ENCODE results near the gene CCDC57.

The CCDC57 gene

GRCh38 chr17:82076018-82076784, 136.4 kb downstream of the CCDC57 start:
- in situ Hi-C loops (cut with HindIII; ENCODE audit: low sequenced_read_pairs): no loop called here

GRCh38 chr17:82073446-82073845, 139.2 kb downstream of the CCDC57 start:
- in situ Hi-C loops (cut with HindIII; ENCODE audit: low sequenced_read_pairs): no loop called here

GRCh38 chr17:82072827-82073226, 139.8 kb downstream of the CCDC57 start:
- in situ Hi-C loops (cut with HindIII; ENCODE audit: low sequenced_read_pairs): no loop called here

- in situ Hi-C loops (cut with HindIII; ENCODE audit: low sequenced_read_pairs): no loop called here
Measured at GRCh38 chr17:82070611-82071010, 142.0 kb downstream of the CCDC57 start.

- in situ Hi-C loops (cut with HindIII; ENCODE audit: low sequenced_read_pairs): no loop called here
Measured at GRCh38 chr17:82065638-82066303, 146.9 kb downstream of the CCDC57 start, which contains the start of gene DUS1L. Gene DUS1L, minus strand, starts transcription at chr17:82065804. Its CDS starts 745 bp downstream, at chr17:82065059.

GRCh38 chr17:82065193-82065637, 147.4 kb downstream of the CCDC57 start:
- in situ Hi-C loops (cut with HindIII; ENCODE audit: low sequenced_read_pairs): no loop called here

GRCh38 chr17:82064433-82065192, 148.0 kb downstream of the CCDC57 start:
- in situ Hi-C loops (cut with HindIII; ENCODE audit: low sequenced_read_pairs): no loop called here

- in situ Hi-C loops (cut with HindIII; ENCODE audit: low sequenced_read_pairs): no loop called here
Measured at GRCh38 chr17:82063424-82064415, 148.9 kb downstream of the CCDC57 start.

GRCh38 chr17:82062984-82063368, 149.7 kb downstream of the CCDC57 start:
- in situ Hi-C loops (cut with HindIII; ENCODE audit: low sequenced_read_pairs): no loop called here

- in situ Hi-C loops (cut with HindIII; ENCODE audit: low sequenced_read_pairs): no loop called here
Measured at GRCh38 chr17:82062076-82062983, 150.3 kb downstream of the CCDC57 start.

GRCh38 chr17:82061047-82061925, 151.4 kb downstream of the CCDC57 start:
- in situ Hi-C loops (cut with HindIII; ENCODE audit: low sequenced_read_pairs): no loop called here

GRCh38 chr17:82060614-82061013, 152.0 kb downstream of the CCDC57 start:
- in situ Hi-C loops (cut with HindIII; ENCODE audit: low sequenced_read_pairs): no loop called here

GRCh38 chr17:82060001-82060380, 152.7 kb downstream of the CCDC57 start:
- in situ Hi-C loops (cut with HindIII; ENCODE audit: low sequenced_read_pairs): no loop called here

GRCh38 chr17:82059272-82060000, 153.2 kb downstream of the CCDC57 start:
- in situ Hi-C loops (cut with HindIII; ENCODE audit: low sequenced_read_pairs): no loop called here

GRCh38 chr17:82058855-82059249, 153.8 kb downstream of the CCDC57 start:
- in situ Hi-C loops (cut with HindIII; ENCODE audit: low sequenced_read_pairs): no loop called here

- in situ Hi-C loops (cut with HindIII; ENCODE audit: low sequenced_read_pairs): no loop called here
Measured at GRCh38 chr17:82058230-82058854, 154.3 kb downstream of the CCDC57 start.
